Thyroid gland (tissue), 4 donors: ENCODE measurements around the gene FNDC3B. TPM values are rescaled to one million over a fixed set of nuclear protein-coding genes. Genes with fewer than 3 reads are reported as not detected.
A peak's percentile ranks its signal among the peaks of the same experiment; 100 is the strongest.

ENCODE experiments used
- DNase-seq, 2 donors: peaks; one replicate each; pipeline ENCODE4 v3.0.0-alpha.2; 2019
- H3K27ac ChIP-seq, 3 donors: fragments of 200-600 bp; sonication (generic); 1 replicate in 2 of 3; 2 replicates in 1 of 3; pipeline ENCODE4 v1.5.1; 2016 to 2019; ENCODE audit warnings: mild to moderate bottlenecking in 1 of 3, moderate library complexity in 1 of 3
- H3K27me3 ChIP-seq: fragments of 200-600 bp; sonication (generic); one replicate; pipeline ENCODE4 v1.5.1; 2019
- H3K36me3 ChIP-seq, 2 donors: fragments of 200-600 bp; sonication (generic); one replicate each; pipeline ENCODE4 v1.5.1; 2016 to 2019
- H3K4me1 ChIP-seq, 2 donors: fragments of 200-600 bp; sonication (generic); one replicate each; pipeline ENCODE4 v1.5.1; 2017 to 2019
- H3K4me3 ChIP-seq, 3 donors: fragments of 200-600 bp; sonication (generic); replicated peaks in 1 of 3; 1 replicate in 2 of 3; 2 replicates in 1 of 3; pipeline ENCODE4 v1.5.1; 2016; ENCODE audit warnings: mild to moderate bottlenecking in 1 of 3
- H3K9me3 ChIP-seq: fragments of 200-600 bp; sonication (generic); one replicate; pipeline ENCODE4 v1.5.1; 2017
- CTCF ChIP-seq, 6 experiments: fragments of 200-600 bp in 3 of 6; fragments of 450-650 bp in 3 of 6; sonication (generic) in 3 of 6; IDR thresholded peaks; one replicate each; pipeline ENCODE4 v1.5.1; 2016 to 2019; ENCODE audit warnings: antibody characterized with exemption in 6 of 6, mild to moderate bottlenecking in 2 of 6, inconsistent platforms in 1 of 6, moderate library complexity in 1 of 6
- POLR2A ChIP-seq, 2 donors: fragments of 450-650 bp; IDR thresholded peaks; one replicate each; pipeline ENCODE4 v1.6.1; 2017; ENCODE audit warnings: antibody characterized with exemption in 2 of 2, mild to moderate bottlenecking in 2 of 2, moderate library complexity in 1 of 2
- WGBS, 2 donors: methylation state at CpG; one replicate each; pipeline ENCODE4 v1.1.5; 2017; 5-methylcytosine and 5-hydroxymethylcytosine counted together
- intact Hi-C: fragments of 100-400 bp; cut with DNase I; formaldehyde crosslinking; loops from one replicate; pipeline ENCODE4 v1.15.1; 2023
- total RNA-seq, 4 donors: library from RNA; depleted of rRNA; stranded (reverse); fragments of >200 nt; gene quantifications; one replicate each; pipeline ENCODE4 v1.2.3, GENCODE V29; 2016

FNDC3B gene
- total RNA-seq, 4 donors from 2014 or later: 118 to 172 (median 146) TPM

GRCh38 chr3:172332256-172333041 is 293.1 kb downstream of the FNDC3B start:
- Histone ChIP-seq H3K36me3 (peaks cover 30 to 31% of the 10 kb centered on the region in 2 donors), H3K4me3 (no peak overlapping the region), H3K27ac (peak overlapping the region in 1 of 3 donors; percentile 2), H3K27me3 (no peaks in the 10 kb centered on the region), H3K4me1 (no peaks in the 10 kb centered on the region), H3K9me3 (no peaks in the 10 kb centered on the region)
- DNase-seq: peak; percentile 64 to 66
- intact Hi-C loops: loop anchor here (5.0 kb wide), 1 partner anchor 295 kb away; the partner anchor contains the start of gene FNDC3B
- TF ChIP-seq CTCF (IDR thresholded peaks at IDR 0.05) (peak; percentile 74 to 90 (median 84)), POLR2A (IDR thresholded peaks at IDR 0.05) (no peak)
- 50 to 51% methylated on average over 2 of the region's 2 CpGs for WGBS, 2 donors

DNA sequence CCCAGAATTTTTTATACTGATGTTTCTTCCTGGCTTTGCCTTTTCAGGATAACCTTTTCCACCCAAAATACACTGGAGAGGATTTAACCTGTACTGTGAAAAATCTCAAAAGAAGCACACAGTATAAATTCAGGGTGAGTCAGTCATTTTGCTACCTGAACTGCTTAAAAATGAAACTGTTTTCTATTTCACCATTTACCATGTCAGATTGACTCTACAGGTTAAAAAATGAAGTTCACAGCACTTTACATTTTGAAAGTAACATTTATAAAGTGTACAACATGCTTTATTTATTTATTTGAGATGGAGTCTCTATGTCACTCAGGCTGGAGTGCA is 293.6 kb downstream of the FNDC3B start:
- no peak overlapping the region for H3K27ac ChIP-seq

DNA sequence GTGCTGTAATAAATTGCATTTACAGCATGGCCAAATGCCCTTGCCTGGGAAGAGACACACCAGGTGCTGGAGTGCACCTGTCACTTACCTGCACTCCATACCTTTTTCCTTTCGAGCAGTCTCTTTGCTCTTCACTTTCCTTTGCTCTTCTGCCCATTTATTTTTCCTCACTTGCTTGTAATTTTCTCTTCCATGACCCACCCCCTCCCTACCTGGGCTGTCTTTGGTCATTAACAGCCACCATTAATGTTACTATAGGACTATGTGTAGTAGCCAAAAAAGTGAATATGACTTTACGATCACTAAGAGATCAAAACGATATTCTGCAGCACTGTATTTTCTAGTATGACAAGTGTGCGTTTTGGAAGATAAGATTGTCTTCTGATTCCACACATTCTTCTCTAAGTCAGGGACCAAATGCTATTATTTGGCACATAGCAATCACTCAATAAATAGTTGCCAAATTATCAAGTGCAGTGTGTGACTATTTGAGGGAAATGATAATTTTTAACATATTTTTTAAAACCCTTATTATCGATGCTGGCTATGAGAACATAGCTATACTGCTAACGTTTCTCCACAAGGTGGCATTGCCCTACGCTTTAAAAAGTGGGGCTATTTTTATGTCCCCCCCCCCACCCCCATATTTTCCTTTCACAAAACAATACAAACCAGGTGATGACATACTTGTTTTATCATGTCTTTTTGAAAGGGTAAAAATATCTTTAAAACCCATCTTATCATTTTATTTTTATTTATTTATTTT is 294.5 kb downstream of the FNDC3B start:
- intact Hi-C loops: loop anchor here (5.0 kb wide), 1 partner anchor 297 kb away; the partner anchor contains the start of gene FNDC3B
- H3K9me3 ChIP-seq: no peaks in the 10 kb centered on the region
- 93 to 94% methylated on average over 7 of the region's 7 CpGs for WGBS, 2 donors
- H3K36me3 ChIP-seq: peaks cover 33 to 34% of the 10 kb centered on the region in 2 donors
- no peaks in the 10 kb centered on the region for H3K27me3 ChIP-seq
- no peak for DNase-seq
- TF ChIP-seq POLR2A (IDR thresholded peaks at IDR 0.05): no peak
- no peak for TF ChIP-seq CTCF (IDR thresholded peaks at IDR 0.05)
- no peak overlapping the region for H3K27ac ChIP-seq
- no peaks in the 10 kb centered on the region for H3K4me1 ChIP-seq
- no peak overlapping the region for H3K4me3 ChIP-seq

More for the DNA sequence above, 293.6 kb downstream of the FNDC3B start:
- H3K9me3 ChIP-seq: no peaks in the 10 kb centered on the region
- no peaks in the 10 kb centered on the region for H3K27me3 ChIP-seq
- peaks cover 33 to 34% of the 10 kb centered on the region in 2 donors for H3K36me3 ChIP-seq
- DNase-seq: no peak
- TF ChIP-seq POLR2A (IDR thresholded peaks at IDR 0.05): no peak
- TF ChIP-seq CTCF (IDR thresholded peaks at IDR 0.05): no peak
- intact Hi-C loops: loop anchor here (5.0 kb wide), 1 partner anchor 296 kb away; the partner anchor contains the start of gene FNDC3B
- H3K4me3 ChIP-seq: no peak overlapping the region
- no peaks in the 10 kb centered on the region for H3K4me1 ChIP-seq

DNA sequence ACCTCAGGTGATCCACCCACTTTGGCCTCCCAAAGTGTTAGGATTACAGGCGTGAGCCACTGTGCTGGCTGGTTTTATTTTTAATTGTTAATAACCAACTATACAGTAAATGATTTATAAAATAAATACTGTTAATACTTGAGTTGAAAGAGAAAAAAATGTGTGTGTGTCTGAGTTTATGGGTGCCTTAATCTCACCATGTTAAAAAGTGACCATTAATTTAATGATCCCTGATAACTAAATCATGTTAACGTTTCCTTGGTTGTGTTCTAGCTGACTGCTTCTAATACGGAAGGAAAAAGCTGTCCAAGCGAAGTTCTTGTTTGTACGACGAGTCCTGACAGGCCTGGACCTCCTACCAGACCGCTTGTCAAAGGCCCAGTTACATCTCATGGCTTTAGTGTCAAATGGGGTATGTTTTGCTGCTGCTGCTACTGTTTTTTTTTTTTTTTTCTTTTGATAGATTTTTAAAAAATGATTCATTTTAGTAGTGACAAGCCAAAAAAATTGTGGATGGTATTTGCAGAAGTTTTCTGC is 295.4 kb downstream of the FNDC3B start:
- Histone ChIP-seq H3K27me3 (no peaks in the 10 kb centered on the region), H3K9me3 (no peaks in the 10 kb centered on the region), H3K36me3 (peaks cover 25 to 27% of the 10 kb centered on the region in 2 donors), H3K4me3 (no peak overlapping the region), H3K27ac (no peak overlapping the region), H3K4me1 (peaks cover 6 to 7% of the 10 kb centered on the region in 2 donors)
- intact Hi-C loops: loop anchor here (5.0 kb wide), 1 partner anchor 297 kb away; the partner anchor contains the start of gene FNDC3B
- TF ChIP-seq CTCF (IDR thresholded peaks at IDR 0.05) (no peak), POLR2A (IDR thresholded peaks at IDR 0.05) (no peak)
- WGBS, 2 donors: 90 to 92% methylated on average over 7 of the region's 7 CpGs
- no peak for DNase-seq
